ENCODE data around the gene FRMPD4.

Gene FRMPD4

DNA sequence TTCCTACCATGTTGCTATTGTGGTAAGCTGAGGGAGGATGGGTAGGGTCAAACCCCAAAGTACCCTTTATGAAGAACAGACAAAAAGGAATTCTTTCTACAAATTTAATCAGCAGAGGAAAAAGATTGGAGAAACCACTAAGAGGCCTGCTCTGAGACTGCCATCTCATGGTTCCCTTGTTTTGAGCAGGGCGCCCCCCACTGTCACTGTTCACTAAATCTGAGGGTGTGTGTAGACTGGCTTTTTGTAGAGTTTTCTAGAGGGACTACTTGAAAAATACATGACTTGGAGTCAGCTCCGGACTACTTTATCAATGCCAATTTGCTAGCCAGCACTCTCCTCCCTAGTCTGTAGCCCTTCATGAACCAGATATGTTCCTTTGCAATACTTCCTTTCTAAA is 324.8 kb downstream of the FRMPD4 start:
- Histone ChIP-seq H3K27ac (ENCODE audit: insufficient read depth in 1 of 2, low read depth in 1 of 2, low read length in 2 of 2, poor library complexity in 1 of 2, severe bottlenecking in 2 of 2) (no peak overlapping the region), H3K9me3 (ENCODE audit: control extremely low read depth in 1 of 5, control insufficient read depth in 4 of 5, insufficient read depth in 2 of 5, low read depth in 1 of 5, low read length in 4 of 5) (no peaks in the 10 kb centered on the region), H3K36me3 (ENCODE audit: control insufficient read depth in 4 of 4, insufficient read depth in 4 of 4, low read length in 3 of 4) (no peaks in the 10 kb centered on the region), H3K4me3 (ENCODE audit: control insufficient read depth in 1 of 7, extremely low read depth in 1 of 7, insufficient read depth in 4 of 7, low read depth in 2 of 7, low read length in 6 of 7) (no peak overlapping the region), H3K4me1 (ENCODE audit: control extremely low read depth in 1 of 4, control insufficient read depth in 4 of 4, insufficient read depth in 4 of 4, low read length in 3 of 4) (no peaks in the 10 kb centered on the region), H3K27me3 (replicated peaks in 2 of 5; ENCODE audit: control insufficient read depth in 4 of 5, insufficient read depth in 5 of 5, low read length in 4 of 5) (no peaks in the 10 kb centered on the region)
- ChIA-PET CTCF (no interaction called here), POLR2A (no interaction called here)
- DNase-seq: no peak
- no CpG with 5 or more reads among the region's 2 CpGs for WGBS (ENCODE audit: insufficient coverage)

DNA sequence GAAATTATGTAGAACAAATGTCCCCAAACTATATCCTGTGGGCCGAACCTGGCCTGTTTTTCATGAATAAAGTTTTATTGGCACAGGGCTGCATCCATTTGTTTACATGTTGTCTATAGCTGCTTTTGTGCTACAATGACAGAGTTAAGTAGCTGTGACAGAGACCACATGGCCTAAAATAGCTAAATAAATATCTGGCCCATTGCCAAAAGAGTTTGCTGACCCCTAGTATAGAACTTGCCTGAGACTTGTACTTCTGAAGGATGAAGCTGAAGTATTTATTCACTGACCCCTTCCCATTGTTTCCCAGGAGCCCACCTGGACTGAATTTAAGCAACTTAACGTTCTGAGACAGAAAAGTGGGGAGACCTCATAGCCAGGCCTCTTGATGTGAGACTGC is 325.6 kb downstream of the FRMPD4 start:
- Histone ChIP-seq H3K9me3 (ENCODE audit: control extremely low read depth in 1 of 5, control insufficient read depth in 4 of 5, insufficient read depth in 2 of 5, low read depth in 1 of 5, low read length in 4 of 5) (no peaks in the 10 kb centered on the region), H3K27ac (ENCODE audit: insufficient read depth in 1 of 2, low read depth in 1 of 2, low read length in 2 of 2, poor library complexity in 1 of 2, severe bottlenecking in 2 of 2) (no peak overlapping the region), H3K4me3 (ENCODE audit: control insufficient read depth in 1 of 7, extremely low read depth in 1 of 7, insufficient read depth in 4 of 7, low read depth in 2 of 7, low read length in 6 of 7) (no peak overlapping the region), H3K36me3 (ENCODE audit: control insufficient read depth in 4 of 4, insufficient read depth in 4 of 4, low read length in 3 of 4) (no peaks in the 10 kb centered on the region), H3K4me1 (ENCODE audit: control extremely low read depth in 1 of 4, control insufficient read depth in 4 of 4, insufficient read depth in 4 of 4, low read length in 3 of 4) (no peaks in the 10 kb centered on the region), H3K27me3 (replicated peaks in 2 of 5; ENCODE audit: control insufficient read depth in 4 of 5, insufficient read depth in 5 of 5, low read length in 4 of 5) (no peaks in the 10 kb centered on the region)
- CTCF ChIA-PET: no interaction called here
- POLR2A ChIA-PET: no interaction called here
- no peak for DNase-seq
- 40% methylated on average over 1 of the region's 2 CpGs for WGBS (ENCODE audit: insufficient coverage)

DNA sequence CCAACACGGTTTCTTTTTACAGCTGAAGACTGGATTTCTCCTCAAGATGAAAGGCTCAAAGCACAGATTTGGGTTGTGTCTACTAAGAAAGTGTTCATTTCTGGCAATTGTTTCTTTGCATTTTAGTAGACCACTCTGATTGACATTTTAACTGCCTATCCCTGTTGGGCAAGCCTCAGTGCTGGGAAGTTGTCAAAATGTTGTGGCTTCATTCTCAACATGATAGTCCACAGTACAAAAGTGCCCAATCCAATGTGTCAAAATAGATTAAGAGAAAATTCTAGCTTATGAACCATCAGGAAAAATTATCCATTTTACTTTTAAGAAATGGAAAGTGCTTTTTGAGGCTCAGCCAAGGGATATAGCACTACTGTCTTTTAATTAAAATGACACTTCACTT is 329.0 kb downstream of the FRMPD4 start:
- ChIA-PET CTCF (no interaction called here), POLR2A (no interaction called here)
- no peaks in the 10 kb centered on the region for H3K4me1 ChIP-seq (ENCODE audit: control extremely low read depth in 1 of 4, control insufficient read depth in 4 of 4, insufficient read depth in 4 of 4, low read length in 3 of 4)
- 78% methylated on average over 1 of the region's 1 CpG for WGBS (ENCODE audit: insufficient coverage)
- no peaks in the 10 kb centered on the region for H3K36me3 ChIP-seq (ENCODE audit: control insufficient read depth in 4 of 4, insufficient read depth in 4 of 4, low read length in 3 of 4)
- H3K4me3 ChIP-seq (ENCODE audit: control insufficient read depth in 1 of 7, extremely low read depth in 1 of 7, insufficient read depth in 4 of 7, low read depth in 2 of 7, low read length in 6 of 7): no peak overlapping the region
- no peaks in the 10 kb centered on the region for H3K27me3 ChIP-seq (replicated peaks in 2 of 5; ENCODE audit: control insufficient read depth in 4 of 5, insufficient read depth in 5 of 5, low read length in 4 of 5)
- no peaks in the 10 kb centered on the region for H3K9me3 ChIP-seq (ENCODE audit: control extremely low read depth in 1 of 5, control insufficient read depth in 4 of 5, insufficient read depth in 2 of 5, low read depth in 1 of 5, low read length in 4 of 5)
- no peak overlapping the region for H3K27ac ChIP-seq (ENCODE audit: insufficient read depth in 1 of 2, low read depth in 1 of 2, low read length in 2 of 2, poor library complexity in 1 of 2, severe bottlenecking in 2 of 2)
- no peak for DNase-seq

GRCh38 chrX:12469296-12469695 is 331.0 kb downstream of the FRMPD4 start:
- no peak overlapping the region for H3K4me3 ChIP-seq (ENCODE audit: control insufficient read depth in 1 of 7, extremely low read depth in 1 of 7, insufficient read depth in 4 of 7, low read depth in 2 of 7, low read length in 6 of 7)
- no peaks in the 10 kb centered on the region for H3K4me1 ChIP-seq (ENCODE audit: control extremely low read depth in 1 of 4, control insufficient read depth in 4 of 4, insufficient read depth in 4 of 4, low read length in 3 of 4)
- no peaks in the 10 kb centered on the region for H3K9me3 ChIP-seq (ENCODE audit: control extremely low read depth in 1 of 5, control insufficient read depth in 4 of 5, insufficient read depth in 2 of 5, low read depth in 1 of 5, low read length in 4 of 5)
- H3K27ac ChIP-seq (ENCODE audit: insufficient read depth in 1 of 2, low read depth in 1 of 2, low read length in 2 of 2, poor library complexity in 1 of 2, severe bottlenecking in 2 of 2): no peak overlapping the region
- no peaks in the 10 kb centered on the region for H3K36me3 ChIP-seq (ENCODE audit: control insufficient read depth in 4 of 4, insufficient read depth in 4 of 4, low read length in 3 of 4)
- CTCF ChIA-PET: no interaction called here
- no peaks in the 10 kb centered on the region for H3K27me3 ChIP-seq (replicated peaks in 2 of 5; ENCODE audit: control insufficient read depth in 4 of 5, insufficient read depth in 5 of 5, low read length in 4 of 5)
- no peak for DNase-seq
- WGBS (ENCODE audit: insufficient coverage): 96% methylated on average over 4 of the region's 9 CpGs
- POLR2A ChIA-PET: no interaction called here

DNA sequence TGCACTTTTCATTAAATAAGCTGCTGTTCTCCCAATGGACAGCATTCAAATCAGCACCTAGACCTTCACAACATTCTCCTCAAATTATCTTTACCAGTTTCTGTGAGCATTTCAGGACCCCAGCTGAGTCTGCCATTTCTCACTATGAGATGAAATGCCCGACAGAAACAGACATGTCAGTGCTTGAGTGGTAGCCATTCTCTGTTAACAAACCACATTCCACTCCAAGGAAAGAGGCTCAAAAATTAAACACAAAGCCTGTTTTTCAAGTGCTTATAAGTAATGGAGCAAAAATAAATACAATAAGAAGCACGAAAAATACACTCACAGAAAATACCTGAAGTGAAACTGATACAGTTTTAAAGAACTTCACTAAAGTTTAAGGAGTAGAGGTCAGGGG is 332.8 kb downstream of the FRMPD4 start:
- H3K9me3 ChIP-seq (ENCODE audit: control extremely low read depth in 1 of 5, control insufficient read depth in 4 of 5, insufficient read depth in 2 of 5, low read depth in 1 of 5, low read length in 4 of 5): no peaks in the 10 kb centered on the region
- CTCF ChIA-PET: no interaction called here
- no peaks in the 10 kb centered on the region for H3K36me3 ChIP-seq (ENCODE audit: control insufficient read depth in 4 of 4, insufficient read depth in 4 of 4, low read length in 3 of 4)
- DNase-seq: no peak
- H3K27me3 ChIP-seq (replicated peaks in 2 of 5; ENCODE audit: control insufficient read depth in 4 of 5, insufficient read depth in 5 of 5, low read length in 4 of 5): no peaks in the 10 kb centered on the region
- H3K4me1 ChIP-seq (ENCODE audit: control extremely low read depth in 1 of 4, control insufficient read depth in 4 of 4, insufficient read depth in 4 of 4, low read length in 3 of 4): no peaks in the 10 kb centered on the region
- no CpG with 5 or more reads among the region's 2 CpGs for WGBS (ENCODE audit: insufficient coverage)
- H3K4me3 ChIP-seq (ENCODE audit: control insufficient read depth in 1 of 7, extremely low read depth in 1 of 7, insufficient read depth in 4 of 7, low read depth in 2 of 7, low read length in 6 of 7): no peak overlapping the region
- H3K27ac ChIP-seq (ENCODE audit: insufficient read depth in 1 of 2, low read depth in 1 of 2, low read length in 2 of 2, poor library complexity in 1 of 2, severe bottlenecking in 2 of 2): no peak overlapping the region
- POLR2A ChIA-PET: no interaction called here

DNA sequence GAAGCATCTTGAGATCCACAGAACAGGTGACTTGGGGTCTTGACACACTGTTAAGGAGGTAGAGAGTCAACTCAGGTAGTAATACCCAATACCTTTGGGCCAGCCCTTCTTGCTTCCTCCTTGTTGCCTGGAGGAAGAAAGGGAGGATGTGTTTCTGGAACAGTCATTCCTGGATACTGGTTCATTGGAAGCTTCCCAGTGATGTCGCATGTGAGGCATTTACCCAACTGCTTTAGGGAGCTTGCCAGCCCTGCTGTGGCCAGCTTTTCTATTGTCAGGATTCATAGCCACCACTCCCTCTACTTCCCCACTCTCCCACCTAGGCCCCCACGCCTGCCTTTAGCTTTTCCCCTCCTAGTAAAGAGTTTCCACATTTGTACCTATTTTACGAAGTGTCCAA is 342.7 kb downstream of the FRMPD4 start:
- no peaks in the 10 kb centered on the region for H3K4me1 ChIP-seq (ENCODE audit: control extremely low read depth in 1 of 4, control insufficient read depth in 4 of 4, insufficient read depth in 4 of 4, low read length in 3 of 4)
- peaks cover 0 to 4% (median 0%) of the 10 kb centered on the region in 5 experiments for H3K9me3 ChIP-seq (ENCODE audit: control extremely low read depth in 1 of 5, control insufficient read depth in 4 of 5, insufficient read depth in 2 of 5, low read depth in 1 of 5, low read length in 4 of 5)
- no peak overlapping the region for H3K27ac ChIP-seq (ENCODE audit: insufficient read depth in 1 of 2, low read depth in 1 of 2, low read length in 2 of 2, poor library complexity in 1 of 2, severe bottlenecking in 2 of 2)
- no peaks in the 10 kb centered on the region for H3K27me3 ChIP-seq (replicated peaks in 2 of 5; ENCODE audit: control insufficient read depth in 4 of 5, insufficient read depth in 5 of 5, low read length in 4 of 5)
- POLR2A ChIA-PET: no interaction called here
- CTCF ChIA-PET: no interaction called here
- DNase-seq: no peak
- no peaks in the 10 kb centered on the region for H3K36me3 ChIP-seq (ENCODE audit: control insufficient read depth in 4 of 4, insufficient read depth in 4 of 4, low read length in 3 of 4)
- 67% methylated on average over 2 of the region's 3 CpGs for WGBS (ENCODE audit: insufficient coverage)
- H3K4me3 ChIP-seq (ENCODE audit: control insufficient read depth in 1 of 7, extremely low read depth in 1 of 7, insufficient read depth in 4 of 7, low read depth in 2 of 7, low read length in 6 of 7): no peak overlapping the region

DNA sequence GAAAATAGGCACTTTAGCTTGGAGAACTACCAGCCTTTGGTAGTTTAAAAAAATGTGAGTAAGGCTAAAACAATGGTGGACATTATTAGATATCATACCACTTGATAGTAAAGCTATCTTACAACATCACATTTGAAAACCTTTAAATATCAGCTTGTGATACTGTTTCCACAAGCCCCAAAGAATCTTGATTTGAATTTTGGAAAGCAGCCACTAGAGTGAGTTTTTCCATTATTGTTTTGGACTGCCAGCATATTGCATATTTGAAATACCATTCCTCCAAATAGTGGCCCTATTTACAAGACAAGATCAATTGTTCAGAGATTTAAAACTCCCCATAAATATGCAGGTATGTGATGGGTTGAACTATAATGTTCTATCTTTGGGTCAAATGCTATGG is 349.9 kb downstream of the FRMPD4 start:
- no peaks in the 10 kb centered on the region for H3K36me3 ChIP-seq (ENCODE audit: control insufficient read depth in 4 of 4, insufficient read depth in 4 of 4, low read length in 3 of 4)
- no peak overlapping the region for H3K4me3 ChIP-seq (ENCODE audit: control insufficient read depth in 1 of 7, extremely low read depth in 1 of 7, insufficient read depth in 4 of 7, low read depth in 2 of 7, low read length in 6 of 7)
- POLR2A ChIA-PET: no interaction called here
- H3K9me3 ChIP-seq (ENCODE audit: control extremely low read depth in 1 of 5, control insufficient read depth in 4 of 5, insufficient read depth in 2 of 5, low read depth in 1 of 5, low read length in 4 of 5): no peaks in the 10 kb centered on the region
- CTCF ChIA-PET: no interaction called here
- H3K27ac ChIP-seq (ENCODE audit: insufficient read depth in 1 of 2, low read depth in 1 of 2, low read length in 2 of 2, poor library complexity in 1 of 2, severe bottlenecking in 2 of 2): no peak overlapping the region
- H3K27me3 ChIP-seq (replicated peaks in 2 of 5; ENCODE audit: control insufficient read depth in 4 of 5, insufficient read depth in 5 of 5, low read length in 4 of 5): no peaks in the 10 kb centered on the region
- H3K4me1 ChIP-seq (ENCODE audit: control extremely low read depth in 1 of 4, control insufficient read depth in 4 of 4, insufficient read depth in 4 of 4, low read length in 3 of 4): no peaks in the 10 kb centered on the region
- no peak for DNase-seq

GRCh38 chrX:12488771-12489170 is 350.5 kb downstream of the FRMPD4 start:
- Histone ChIP-seq H3K27me3 (replicated peaks in 2 of 5; ENCODE audit: control insufficient read depth in 4 of 5, insufficient read depth in 5 of 5, low read length in 4 of 5) (no peaks in the 10 kb centered on the region), H3K27ac (ENCODE audit: insufficient read depth in 1 of 2, low read depth in 1 of 2, low read length in 2 of 2, poor library complexity in 1 of 2, severe bottlenecking in 2 of 2) (no peak overlapping the region), H3K4me1 (ENCODE audit: control extremely low read depth in 1 of 4, control insufficient read depth in 4 of 4, insufficient read depth in 4 of 4, low read length in 3 of 4) (no peaks in the 10 kb centered on the region), H3K4me3 (ENCODE audit: control insufficient read depth in 1 of 7, extremely low read depth in 1 of 7, insufficient read depth in 4 of 7, low read depth in 2 of 7, low read length in 6 of 7) (no peak overlapping the region), H3K9me3 (ENCODE audit: control extremely low read depth in 1 of 5, control insufficient read depth in 4 of 5, insufficient read depth in 2 of 5, low read depth in 1 of 5, low read length in 4 of 5) (no peaks in the 10 kb centered on the region), H3K36me3 (ENCODE audit: control insufficient read depth in 4 of 4, insufficient read depth in 4 of 4, low read length in 3 of 4) (no peaks in the 10 kb centered on the region)
- ChIA-PET CTCF (no interaction called here), POLR2A (no interaction called here)
- no peak for DNase-seq
- 77% methylated on average over 2 of the region's 2 CpGs for WGBS (ENCODE audit: insufficient coverage)

All from common myeloid progenitor, CD34-positive (primary cell).